Sigmoid colon (tissue), 7 donors: ENCODE results near the gene CDHR3. TPM values are rescaled to one million over a fixed set of nuclear protein-coding genes. Genes with fewer than 3 reads are reported as not detected.
"Not testable (repeated sequence)": the region's sequence is repeated elsewhere in the genome, so short reads cannot be mapped to it uniquely, and the experiment has no call there.

Experiments
- DNase-seq: peaks from one replicate; pipeline ENCODE4 v3.0.0-alpha.2; 2019
- H3K27ac ChIP-seq, 4 donors: fragments of 200-600 bp; sonication (generic); one replicate each; pipeline ENCODE4 v1.5.1; 2016 to 2019; ENCODE audit warnings: mild to moderate bottlenecking in 1 of 4
- H3K27me3 ChIP-seq, 3 donors: fragments of 200-600 bp; sonication (generic); one replicate each; pipeline ENCODE4 v1.5.1; 2019; ENCODE audit warnings: mild to moderate bottlenecking in 1 of 3
- H3K36me3 ChIP-seq, 4 donors: fragments of 200-600 bp; sonication (generic); one replicate each; pipeline ENCODE4 v1.5.1; 2016 to 2019
- H3K4me1 ChIP-seq, 4 donors: fragments of 200-600 bp; sonication (generic); one replicate each; pipeline ENCODE4 v1.5.1; 2017 to 2019
- H3K4me3 ChIP-seq, 4 donors: fragments of 200-600 bp; sonication (generic); one replicate each; pipeline ENCODE4 v1.5.1; 2017 to 2019; ENCODE audit warnings: mild to moderate bottlenecking in 2 of 4, moderate library complexity in 1 of 4
- H3K9me3 ChIP-seq, 4 donors: fragments of 200-600 bp in 3 of 4; sonication (generic) in 3 of 4; one replicate each; pipeline versions ENCODE4 v1.5.1 to v1.6.1; 2013 to 2019
- CTCF ChIP-seq, 4 experiments: fragments of 450-650 bp in 3 of 4; fragments of 200-600 bp in 1 of 4; IDR thresholded peaks; one replicate each; pipeline ENCODE4 v1.5.1; 2016 to 2019; ENCODE audit warnings: antibody characterized with exemption in 4 of 4, mild to moderate bottlenecking in 3 of 4, moderate library complexity in 2 of 4
- EP300 ChIP-seq, 4 donors: sonication (generic); formaldehyde crosslinking; IDR thresholded peaks; one replicate each; pipeline ENCODE4 v1.6.1; 2017; ENCODE audit warnings: antibody characterized with exemption in 4 of 4
- POLR2A ChIP-seq, 2 donors: fragments of 450-650 bp; IDR thresholded peaks; one replicate each; pipeline ENCODE4 v1.6.1; 2016; ENCODE audit warnings: antibody characterized with exemption in 2 of 2, mild to moderate bottlenecking in 2 of 2, moderate library complexity in 2 of 2
- POLR2AphosphoS5 ChIP-seq, 4 donors: sonication (generic); formaldehyde crosslinking; IDR thresholded peaks; one replicate each; pipeline ENCODE4 v1.6.1; 2017; ENCODE audit warnings: antibody characterized with exemption in 4 of 4
- WGBS, 2 donors: extraction: QIAGEN DNeasy Blood & Tissue Kit; methylation state at CpG; one replicate each; pipeline ENCODE4 v1.1.7; 2013; 5-methylcytosine and 5-hydroxymethylcytosine counted together
- intact Hi-C: fragments of 100-400 bp; cut with DNase I; formaldehyde crosslinking; loops from one replicate; pipeline ENCODE4 v1.15.1; 2023
- polyA plus RNA-seq, 3 donors: library from polyadenylated mRNA; stranded (reverse); fragments of 200-250 nt; gene quantifications; one replicate each; pipeline ENCODE4 v1.2.3, GENCODE V29; 2013
- total RNA-seq, 4 donors: library from RNA; depleted of rRNA; stranded (reverse); fragments of >200 nt; gene quantifications; one replicate each; pipeline ENCODE4 v1.1.0, GENCODE V29; 2016
- donor health status: healthy with polysubstance abuse.
- donor health status: Bipolar disorder and iron deficiency.
- donor health status: healthy.

The CDHR3 gene
- total and polyA plus RNA-seq, 7 donors, result 2.2 to 21.3 (median 3.7) TPM

DNA sequence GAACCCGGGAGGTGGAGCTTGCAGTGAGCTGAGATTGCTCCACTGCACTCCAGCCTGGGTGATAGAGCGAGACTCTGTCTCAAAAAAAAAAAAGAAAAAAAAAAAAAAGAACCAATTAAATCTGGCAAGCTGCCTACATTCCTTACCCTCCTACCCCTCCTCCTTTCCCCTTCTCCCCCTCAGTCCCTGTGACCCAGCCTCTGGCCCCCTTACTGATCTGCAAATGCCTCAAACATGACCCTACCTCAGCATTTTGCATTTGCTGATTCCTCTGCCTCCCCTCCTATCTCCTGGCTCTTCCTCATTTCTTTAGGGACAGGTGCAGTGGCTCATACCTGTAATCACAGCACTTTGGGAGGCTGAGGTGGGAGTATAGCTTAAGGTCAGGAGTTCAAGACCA lies 19.3 kb downstream of the CDHR3 start:
- Histone ChIP-seq H3K4me1 (peaks cover 0 to 4% (median 0%) of the 10 kb centered on the region in 4 donors), H3K27ac (no peak overlapping the region), H3K4me3 (no peak overlapping the region), H3K9me3 (no peaks in the 10 kb centered on the region), H3K27me3 (no peaks in the 10 kb centered on the region), H3K36me3 (no peaks in the 10 kb centered on the region)
- no peak for DNase-seq
- TF ChIP-seq CTCF (IDR thresholded peaks at IDR 0.05) (no peak), POLR2AphosphoS5 (IDR thresholded peaks at IDR 0.05) (no peak), POLR2A (IDR thresholded peaks at IDR 0.05) (no peak), EP300 (IDR thresholded peaks at IDR 0.05) (no peak)
- 92 to 95% methylated on average over 2 of the region's 2 CpGs for WGBS, 2 donors
- intact Hi-C loops, result no loop called here

DNA sequence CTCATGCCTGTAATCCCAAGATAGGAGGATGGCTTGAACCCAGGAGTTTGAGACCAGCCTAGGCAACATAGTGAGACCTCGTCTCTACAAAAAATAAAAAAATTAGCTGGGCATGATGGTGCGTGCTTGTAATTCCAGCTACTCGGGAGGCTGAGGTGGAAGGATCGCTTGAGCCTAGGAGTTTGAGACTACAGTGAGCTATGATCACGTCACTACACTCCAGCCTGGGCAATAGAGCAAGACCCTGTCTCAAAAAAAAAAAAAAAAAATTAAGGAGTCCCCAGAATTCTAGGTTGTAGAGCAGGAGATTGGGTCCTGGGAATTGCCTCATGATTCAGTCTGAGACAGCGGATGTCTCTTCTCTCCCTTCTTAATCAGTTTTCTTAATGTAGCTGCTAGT lies 21.7 kb downstream of the CDHR3 start:
- H3K27ac ChIP-seq, H3K36me3 ChIP-seq, H3K27me3 ChIP-seq, H3K4me1 ChIP-seq, H3K9me3 ChIP-seq, DNase-seq, intact Hi-C loops, H3K4me3 ChIP-seq: not testable (repeated sequence)
- WGBS, 2 donors, result 95% methylated on average over 6 of the region's 6 CpGs

DNA sequence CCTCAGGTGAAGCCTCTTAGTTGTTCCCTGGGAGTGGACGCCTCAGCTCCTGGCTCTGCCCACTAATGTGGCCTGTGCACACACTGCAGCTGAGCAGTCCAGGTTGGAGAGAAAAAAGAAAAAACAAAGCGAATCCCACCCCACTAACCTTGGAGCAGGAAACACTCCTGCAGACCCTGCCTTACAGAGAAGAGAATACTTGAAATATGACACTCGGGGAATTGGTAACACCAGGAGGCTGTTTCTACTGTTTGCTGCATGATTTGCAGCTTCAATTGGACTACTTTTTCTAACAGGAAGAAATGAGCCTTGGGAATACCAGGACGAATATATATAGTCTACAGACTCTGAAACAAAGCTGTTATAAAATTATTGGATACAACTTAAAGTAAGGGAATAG lies 22.2 kb downstream of the CDHR3 start:
- DNase-seq, result no peak
- Histone ChIP-seq H3K27me3 (no peaks in the 10 kb centered on the region), H3K9me3 (no peaks in the 10 kb centered on the region), H3K4me1 (peaks cover 0 to 4% (median 0%) of the 10 kb centered on the region in 4 donors), H3K27ac (no peak overlapping the region), H3K36me3 (no peaks in the 10 kb centered on the region), H3K4me3 (no peak overlapping the region)
- WGBS, 2 donors, result 85 to 91% methylated on average over 4 of the region's 4 CpGs
- TF ChIP-seq POLR2A (IDR thresholded peaks at IDR 0.05) (no peak), POLR2AphosphoS5 (IDR thresholded peaks at IDR 0.05) (no peak), CTCF (IDR thresholded peaks at IDR 0.05) (no peak), EP300 (IDR thresholded peaks at IDR 0.05) (no peak)
- intact Hi-C loops, result no loop called here

- TF ChIP-seq EP300 (IDR thresholded peaks at IDR 0.05), result no peak
- no peak for TF ChIP-seq CTCF (IDR thresholded peaks at IDR 0.05)
- no peak for TF ChIP-seq POLR2A (IDR thresholded peaks at IDR 0.05)
- TF ChIP-seq POLR2AphosphoS5 (IDR thresholded peaks at IDR 0.05), result no peak
- WGBS, 2 donors, result 84 to 89% methylated on average over 2 of the region's 2 CpGs
- Histone ChIP-seq H3K4me3 (no peak overlapping the region), H3K27ac (peak overlapping the region in 1 of 4 donors; percentile 23), H3K9me3 (no peaks in the 10 kb centered on the region), H3K27me3 (no peaks in the 10 kb centered on the region), H3K36me3 (no peaks in the 10 kb centered on the region), H3K4me1 (peaks cover 0 to 4% (median 0%) of the 10 kb centered on the region in 4 donors)
- intact Hi-C loops, result no loop called here
- no peak for DNase-seq
Measured at GRCh38 chr7:105985672-105986215, 22.7 kb downstream of the CDHR3 start.

DNA sequence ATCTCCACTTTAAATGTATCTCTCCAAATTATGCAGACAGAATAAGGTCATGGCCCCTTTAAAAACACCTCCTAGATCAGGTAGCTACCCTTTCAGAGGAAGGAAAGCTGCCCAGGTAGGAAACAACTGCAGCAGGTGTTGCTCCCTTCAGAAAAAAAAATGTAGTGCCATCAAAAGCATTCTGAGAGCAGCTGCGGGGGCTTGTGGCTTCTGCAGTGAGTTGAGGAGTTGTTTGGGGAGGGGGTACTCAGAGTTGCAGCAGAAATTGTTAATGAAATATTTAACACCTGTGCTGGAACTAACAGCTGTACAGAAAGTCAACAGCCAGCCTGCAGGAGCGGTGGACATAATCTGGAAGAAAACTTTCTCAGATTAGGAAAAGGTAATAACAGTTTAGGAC lies 24.0 kb downstream of the CDHR3 start:
- Histone ChIP-seq H3K27ac (no peak overlapping the region), H3K36me3 (no peaks in the 10 kb centered on the region), H3K9me3 (no peaks in the 10 kb centered on the region), H3K4me3 (no peak overlapping the region), H3K4me1 (peaks cover 0 to 4% (median 0%) of the 10 kb centered on the region in 4 donors), H3K27me3 (no peaks in the 10 kb centered on the region)
- intact Hi-C loops, result no loop called here
- TF ChIP-seq POLR2AphosphoS5 (IDR thresholded peaks at IDR 0.05), result no peak
- TF ChIP-seq POLR2A (IDR thresholded peaks at IDR 0.05), result no peak
- 26 to 60% methylated on average over 2 of the region's 2 CpGs for WGBS, 2 donors
- no peak for DNase-seq

- Histone ChIP-seq H3K27me3 (no peaks in the 10 kb centered on the region), H3K4me3 (no peak overlapping the region), H3K9me3 (no peaks in the 10 kb centered on the region), H3K4me1 (peaks cover 0 to 4% (median 0%) of the 10 kb centered on the region in 4 donors), H3K27ac (peak overlapping the region in 1 of 4 donors; percentile 34), H3K36me3 (no peaks in the 10 kb centered on the region)
- intact Hi-C loops, result no loop called here
- WGBS, 2 donors, result 80% methylated on average over 3 of the region's 3 CpGs
- TF ChIP-seq POLR2AphosphoS5 (IDR thresholded peaks at IDR 0.05) (no peak), POLR2A (IDR thresholded peaks at IDR 0.05) (no peak), EP300 (IDR thresholded peaks at IDR 0.05) (no peak), CTCF (IDR thresholded peaks at IDR 0.05) (no peak)
- no peak for DNase-seq
Measured at GRCh38 chr7:105988276-105988675, 25.2 kb downstream of the CDHR3 start.
